Measurements from ENCODE around the gene IKZF3.

- TF ChIP-seq CTCF (IDR thresholded peaks at IDR 0.05; ENCODE audit: insufficient read depth, low read depth, low read length) (no peak), EZH2 (IDR thresholded peaks at IDR 0.05; ENCODE audit: insufficient read depth, low read length) (no peak)
These were observed 53.0 kb downstream of the IKZF3 start for GRCh38 chr17:39810939-39811728.
